GM12878 (cell line): ENCODE measurements around the gene COL23A1. TPM values are rescaled to one million over a fixed set of nuclear protein-coding genes. Genes with fewer than 3 reads are reported as not detected.

Experiments
- ATAC-seq: fragments of 200-7000 bp; cut with Tn5 transposase; 3 replicates; pipeline ENCODE4 v1.9.1; 2020; ENCODE audit warnings: mild to moderate bottlenecking, moderate library complexity
- BruUV-seq: library from RNA; stranded (reverse); fragments of 400-500 nt; replicated peaks from 2 replicates; lab custom pipeline; 2021; lab: Mats Ljungman, UMichigan
- CTCF ChIA-PET: fragments of 300-600 bp; sonication (Branson Sonifier 250); formaldehyde crosslinking; extraction: SDS; loops from one replicate; lab custom pipeline; 2021; ENCODE audit warnings: inconsistent platforms; lab: Yijun Ruan, JAX
- POLR2A ChIA-PET: fragments of 350-600 bp; formaldehyde crosslinking; extraction: SDS; loops from one replicate; lab custom pipeline; 2021; ENCODE audit warnings: inconsistent platforms; lab: Charles Lee
- RAD21 ChIA-PET: fragments of 300-600 bp; sonication (Branson Sonifier 250); formaldehyde crosslinking; loops from one replicate; lab custom pipeline; 2023; ENCODE audit warnings: antibody characterized with exemption; ENCODE audit not compliant: unreplicated experiment; lab: Charles Lee
- SMC1A ChIA-PET: fragments of 300-600 bp; sonication (Branson Sonifier 250); formaldehyde crosslinking; loops from one replicate; lab custom pipeline; 2023; ENCODE audit not compliant: unreplicated experiment, uncharacterized antibody; lab: Charles Lee
- DNase-seq: peaks from one replicate; pipeline ENCODE4 v3.0.0-alpha.2; 2011; ENCODE audit warnings: low read depth, low spot score
- FAIRE-seq: peaks from 3 replicates; lab custom pipeline; 2011; peaks lifted over from hg19 to GRCh38; lab: Jason Lieb, UNC
- H2AFZ ChIP-seq: 2 replicates; pipeline ENCODE4 v1.6.0; 2011; ENCODE audit warnings: low read depth, low read length, control low read depth; ENCODE audit not compliant: control insufficient read depth
- H3K27ac ChIP-seq: 2 replicates; pipeline ENCODE4 v1.5.1; 2011; ENCODE audit warnings: control low read depth; ENCODE audit not compliant: control insufficient read depth, insufficient read depth
- H3K27me3 ChIP-seq, 2 experiments: replicated peaks in 1 of 2; 2 replicates each; pipeline versions ENCODE4 v1.6.0 to v1.6.1; 2011; ENCODE audit warnings: low read length in 1 of 2; ENCODE audit not compliant: control insufficient read depth in 2 of 2, insufficient read depth in 2 of 2
- H3K36me3 ChIP-seq, 2 experiments: 2 replicates each; pipeline ENCODE4 v1.5.1; 2011; ENCODE audit warnings: low read length in 1 of 2; ENCODE audit not compliant: control insufficient read depth in 2 of 2, insufficient read depth in 2 of 2
- H3K4me1 ChIP-seq: 2 replicates; pipeline ENCODE4 v1.6.1; 2011; ENCODE audit warnings: mild to moderate bottlenecking, low read length, moderate library complexity, mixed read lengths; ENCODE audit not compliant: control insufficient read depth, insufficient read depth
- H3K4me2 ChIP-seq: 2 replicates; pipeline ENCODE4 v1.6.0; 2011; ENCODE audit warnings: control low read depth; ENCODE audit not compliant: control insufficient read depth, insufficient read depth
- H3K4me3 ChIP-seq: fragments of 200-600 bp; sonication (generic); 2 replicates; pipeline ENCODE4 v1.5.1; 2016
- H3K79me2 ChIP-seq: 2 replicates; pipeline ENCODE4 v1.6.0; 2011; ENCODE audit warnings: low read length; ENCODE audit not compliant: control insufficient read depth, insufficient read depth
- H3K9ac ChIP-seq: 2 replicates; pipeline ENCODE4 v1.8.0; 2011; ENCODE audit warnings: low read length, control low read depth, mixed read lengths; ENCODE audit not compliant: control insufficient read depth, insufficient read depth
- H3K9me3 ChIP-seq: replicated peaks from 3 replicates; pipeline ENCODE4 v1.5.1; 2011; ENCODE audit warnings: mild to moderate bottlenecking, low read length; ENCODE audit not compliant: control insufficient read depth, insufficient read depth
- H4K20me1 ChIP-seq: 2 replicates; pipeline ENCODE4 v1.6.0; 2011; ENCODE audit not compliant: control insufficient read depth, insufficient read depth
- FOXK2 ChIP-seq: fragments of 450-650 bp; IDR thresholded peaks from 2 replicates; pipeline ENCODE4 v1.6.1; 2017; ENCODE audit warnings: mild to moderate bottlenecking, moderate library complexity
- MTA2 ChIP-seq: fragments of 450-650 bp; IDR thresholded peaks from 2 replicates; pipeline ENCODE4 v1.6.1; 2016; ENCODE audit warnings: low read depth, mild to moderate bottlenecking, moderate library complexity
- NFYB ChIP-seq: IDR thresholded peaks from 2 replicates; pipeline ENCODE4 v1.6.1; 2011; ENCODE audit warnings: low read depth, mild to moderate bottlenecking, low read length, improper control_type of control experiment, moderate library complexity; ENCODE audit not compliant: insufficient read depth
- RAD21 ChIP-seq: IDR thresholded peaks from 2 replicates; pipeline ENCODE4 v1.6.1; 2011; ENCODE audit warnings: mild to moderate bottlenecking, low read depth, low read length, moderate library complexity; ENCODE audit not compliant: insufficient read depth
- SIN3A ChIP-seq: IDR thresholded peaks from 2 replicates; pipeline ENCODE4 v1.6.1; 2012; ENCODE audit warnings: low read depth, low read length, improper control_type of control experiment
- SMC3 ChIP-seq: IDR thresholded peaks from 2 replicates; pipeline ENCODE4 v1.6.1; 2011; ENCODE audit warnings: low read length, improper control_type of control experiment, borderline replicate concordance
- STAT3 ChIP-seq: IDR thresholded peaks from 2 replicates; pipeline ENCODE4 v1.6.1; 2011; ENCODE audit warnings: low read depth, low read length, improper control_type of control experiment
- TBL1XR1 ChIP-seq: IDR thresholded peaks from 2 replicates; pipeline ENCODE4 v1.6.1; 2012; ENCODE audit warnings: low read depth, low read length, improper control_type of control experiment
- YY1 ChIP-seq: IDR thresholded peaks from 2 replicates; pipeline ENCODE4 v1.6.1; 2011; ENCODE audit warnings: low read depth, mild to moderate bottlenecking, low read length
- ZBED1 ChIP-seq: IDR thresholded peaks from 2 replicates; pipeline ENCODE4 v1.6.1; 2016; ENCODE audit warnings: borderline replicate concordance
- WGBS: methylation state at CpG from one replicate; pipeline ENCODE4 v1.1.6; 2016; ENCODE audit warnings: low lambda C conversion rate; ENCODE audit not compliant: insufficient replicate concordance, insufficient coverage; ENCODE audit errors: missing lambda C conversion rate; 5-methylcytosine and 5-hydroxymethylcytosine counted together
- in situ Hi-C: fragments of 300-500 bp; cut with MboI; formaldehyde crosslinking; loops from 9 replicates; pipeline ENCODE4 v1.14.3; 2018; ENCODE audit warnings: mixed read lengths
- intact Hi-C: fragments of 100-400 bp; cut with micrococcal nuclease; formaldehyde crosslinking; loops from one replicate; pipeline ENCODE4 v1.14.2; 2022; ENCODE audit not compliant: unreplicated experiment
- polyA plus RNA-seq, 11 experiments: library from polyadenylated mRNA; depleted of rRNA in 4 of 11; unstranded in 6 of 11; stranded (reverse) in 5 of 11; fragments of >200 nt; fragmentation: Nextera tagmentation in 4 of 11; fragmentation: Illumina TruSeq in 1 of 11; extraction: Ambion mirVana in 4 of 11; extraction: Trizol in 1 of 11; gene quantifications; 1 replicate in 1 of 11; 2 replicates in 10 of 11; pipeline versions ENCODE4 v1.2.1 to v1.2.3, GENCODE V29; 2011 to 2016; ENCODE audit warnings: inconsistent platforms in 2 of 11, missing spikeins in 2 of 11, low read depth in 1 of 11
- total RNA-seq, 4 experiments: library from RNA; depleted of rRNA in 3 of 4; stranded (reverse); fragments of >200 nt in 3 of 4; fragmentation: Illumina TruSeq in 1 of 4; extraction: Trizol in 1 of 4; gene quantifications; 2 replicates each; pipeline versions ENCODE4 v1.2.1 to v1.2.3, GENCODE V29; 2013 to 2021
- TF ChIP-seq, protein P1 (sequence below): fragments of 450-650 bp; formaldehyde crosslinking; IDR thresholded peaks from 2 replicates; pipeline ENCODE4 v1.4.0; 2020; ENCODE audit warnings: mild to moderate bottlenecking, moderate library complexity
- TF ChIP-seq, protein P2 (sequence below): fragments of 450-650 bp; IDR thresholded peaks from 2 replicates; pipeline ENCODE4 v1.6.1; 2017; ENCODE audit warnings: mild to moderate bottlenecking, low read depth, inconsistent platforms; ENCODE audit not compliant: poor library complexity, severe bottlenecking
- TF ChIP-seq, protein P3 (sequence below): fragments of 450-650 bp; IDR thresholded peaks from 2 replicates; pipeline ENCODE4 v1.6.1; 2017; ENCODE audit warnings: borderline replicate concordance
- TF ChIP-seq, protein P4 (sequence below): fragments of 450-650 bp; formaldehyde crosslinking; IDR thresholded peaks from 2 replicates; pipeline ENCODE4 v1.4.0; 2022; ENCODE audit warnings: mild to moderate bottlenecking, moderate library complexity

COL23A1 gene
- total and polyA plus RNA-seq, 10 of the 15 experiments (the other 5 are each of a cell fraction or from before 2014, with no cell fraction given) = 0.03 to 0.83 (median 0.09) TPM; not detected in 5

DNA sequence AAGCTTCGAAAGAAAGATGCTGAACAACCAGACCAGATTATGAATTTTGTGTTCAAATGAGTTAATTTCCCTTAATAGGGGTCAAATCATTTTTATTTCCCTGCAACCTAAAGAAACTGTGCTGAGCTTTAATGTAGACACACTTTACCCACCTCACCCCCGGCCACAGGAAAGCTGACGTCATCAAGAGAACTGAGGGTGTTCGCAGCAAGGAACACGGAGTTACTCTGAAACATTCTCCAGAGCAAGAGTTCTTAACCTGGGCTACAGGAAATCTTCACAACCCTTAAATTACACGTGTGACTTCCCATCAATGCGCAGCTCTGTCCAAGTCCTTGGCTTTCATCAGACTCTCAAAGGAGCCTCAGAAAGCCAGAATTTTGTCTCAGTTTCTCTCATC is 116.3 kb downstream of the COL23A1 start:
- intact Hi-C loops = no loop called here
- SMC1A ChIA-PET = no interaction called here
- H3K9ac ChIP-seq = no peak overlapping the region
- in situ Hi-C loops = no loop called here
- H3K4me1 ChIP-seq = no peaks in the 10 kb centered on the region
- H3K79me2 ChIP-seq = no peaks in the 10 kb centered on the region
- RAD21 ChIA-PET = no interaction called here
- no peaks in the 10 kb centered on the region for H3K27me3 ChIP-seq
- DNase-seq (no peak), FAIRE-seq (no peak), ATAC-seq (no peak)
- BruUV-seq = no TSS peak
- H3K9me3 ChIP-seq = no peaks in the 10 kb centered on the region
- H3K36me3 ChIP-seq = no peaks in the 10 kb centered on the region
- no peak overlapping the region for H3K4me2 ChIP-seq
- CTCF ChIA-PET = interaction anchor here (4.1 kb wide), 1 partner anchor 13 kb away, joined by 20 read pairs; no protein-coding TSS in a partner anchor
- WGBS = 21% methylated on average over 7 of the region's 7 CpGs
- no peak overlapping the region for H2AFZ ChIP-seq
- H3K4me3 ChIP-seq = no peak overlapping the region
- no peaks in the 10 kb centered on the region for H4K20me1 ChIP-seq
- no peak overlapping the region for H3K27ac ChIP-seq
- POLR2A ChIA-PET = no interaction called here
- no peak for TF ChIP-seq SIN3A
- TF ChIP-seq, protein P1, sequence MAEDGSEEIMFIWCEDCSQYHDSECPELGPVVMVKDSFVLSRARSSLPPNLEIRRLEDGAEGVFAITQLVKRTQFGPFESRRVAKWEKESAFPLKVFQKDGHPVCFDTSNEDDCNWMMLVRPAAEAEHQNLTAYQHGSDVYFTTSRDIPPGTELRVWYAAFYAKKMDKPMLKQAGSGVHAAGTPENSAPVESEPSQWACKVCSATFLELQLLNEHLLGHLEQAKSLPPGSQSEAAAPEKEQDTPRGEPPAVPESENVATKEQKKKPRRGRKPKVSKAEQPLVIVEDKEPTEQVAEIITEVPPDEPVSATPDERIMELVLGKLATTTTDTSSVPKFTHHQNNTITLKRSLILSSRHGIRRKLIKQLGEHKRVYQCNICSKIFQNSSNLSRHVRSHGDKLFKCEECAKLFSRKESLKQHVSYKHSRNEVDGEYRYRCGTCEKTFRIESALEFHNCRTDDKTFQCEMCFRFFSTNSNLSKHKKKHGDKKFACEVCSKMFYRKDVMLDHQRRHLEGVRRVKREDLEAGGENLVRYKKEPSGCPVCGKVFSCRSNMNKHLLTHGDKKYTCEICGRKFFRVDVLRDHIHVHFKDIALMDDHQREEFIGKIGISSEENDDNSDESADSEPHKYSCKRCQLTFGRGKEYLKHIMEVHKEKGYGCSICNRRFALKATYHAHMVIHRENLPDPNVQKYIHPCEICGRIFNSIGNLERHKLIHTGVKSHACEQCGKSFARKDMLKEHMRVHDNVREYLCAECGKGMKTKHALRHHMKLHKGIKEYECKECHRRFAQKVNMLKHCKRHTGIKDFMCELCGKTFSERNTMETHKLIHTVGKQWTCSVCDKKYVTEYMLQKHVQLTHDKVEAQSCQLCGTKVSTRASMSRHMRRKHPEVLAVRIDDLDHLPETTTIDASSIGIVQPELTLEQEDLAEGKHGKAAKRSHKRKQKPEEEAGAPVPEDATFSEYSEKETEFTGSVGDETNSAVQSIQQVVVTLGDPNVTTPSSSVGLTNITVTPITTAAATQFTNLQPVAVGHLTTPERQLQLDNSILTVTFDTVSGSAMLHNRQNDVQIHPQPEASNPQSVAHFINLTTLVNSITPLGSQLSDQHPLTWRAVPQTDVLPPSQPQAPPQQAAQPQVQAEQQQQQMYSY (CRISPR knock-in tag) = no peak
- TF ChIP-seq YY1 = no peak
- TF ChIP-seq TBL1XR1 = no peak
- no peak for TF ChIP-seq STAT3
- TF ChIP-seq, protein P2, sequence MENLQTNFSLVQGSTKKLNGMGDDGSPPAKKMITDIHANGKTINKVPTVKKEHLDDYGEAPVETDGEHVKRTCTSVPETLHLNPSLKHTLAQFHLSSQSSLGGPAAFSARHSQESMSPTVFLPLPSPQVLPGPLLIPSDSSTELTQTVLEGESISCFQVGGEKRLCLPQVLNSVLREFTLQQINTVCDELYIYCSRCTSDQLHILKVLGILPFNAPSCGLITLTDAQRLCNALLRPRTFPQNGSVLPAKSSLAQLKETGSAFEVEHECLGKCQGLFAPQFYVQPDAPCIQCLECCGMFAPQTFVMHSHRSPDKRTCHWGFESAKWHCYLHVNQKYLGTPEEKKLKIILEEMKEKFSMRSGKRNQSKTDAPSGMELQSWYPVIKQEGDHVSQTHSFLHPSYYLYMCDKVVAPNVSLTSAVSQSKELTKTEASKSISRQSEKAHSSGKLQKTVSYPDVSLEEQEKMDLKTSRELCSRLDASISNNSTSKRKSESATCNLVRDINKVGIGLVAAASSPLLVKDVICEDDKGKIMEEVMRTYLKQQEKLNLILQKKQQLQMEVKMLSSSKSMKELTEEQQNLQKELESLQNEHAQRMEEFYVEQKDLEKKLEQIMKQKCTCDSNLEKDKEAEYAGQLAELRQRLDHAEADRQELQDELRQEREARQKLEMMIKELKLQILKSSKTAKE = no peak
- TF ChIP-seq FOXK2 = no peak
- TF ChIP-seq, protein P3, sequence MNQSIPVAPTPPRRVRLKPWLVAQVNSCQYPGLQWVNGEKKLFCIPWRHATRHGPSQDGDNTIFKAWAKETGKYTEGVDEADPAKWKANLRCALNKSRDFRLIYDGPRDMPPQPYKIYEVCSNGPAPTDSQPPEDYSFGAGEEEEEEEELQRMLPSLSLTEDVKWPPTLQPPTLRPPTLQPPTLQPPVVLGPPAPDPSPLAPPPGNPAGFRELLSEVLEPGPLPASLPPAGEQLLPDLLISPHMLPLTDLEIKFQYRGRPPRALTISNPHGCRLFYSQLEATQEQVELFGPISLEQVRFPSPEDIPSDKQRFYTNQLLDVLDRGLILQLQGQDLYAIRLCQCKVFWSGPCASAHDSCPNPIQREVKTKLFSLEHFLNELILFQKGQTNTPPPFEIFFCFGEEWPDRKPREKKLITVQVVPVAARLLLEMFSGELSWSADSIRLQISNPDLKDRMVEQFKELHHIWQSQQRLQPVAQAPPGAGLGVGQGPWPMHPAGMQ = no peak
- TF ChIP-seq ZBED1 = no peak
- TF ChIP-seq SMC3 = no peak
- no peak for TF ChIP-seq RAD21
- TF ChIP-seq, protein P4, sequence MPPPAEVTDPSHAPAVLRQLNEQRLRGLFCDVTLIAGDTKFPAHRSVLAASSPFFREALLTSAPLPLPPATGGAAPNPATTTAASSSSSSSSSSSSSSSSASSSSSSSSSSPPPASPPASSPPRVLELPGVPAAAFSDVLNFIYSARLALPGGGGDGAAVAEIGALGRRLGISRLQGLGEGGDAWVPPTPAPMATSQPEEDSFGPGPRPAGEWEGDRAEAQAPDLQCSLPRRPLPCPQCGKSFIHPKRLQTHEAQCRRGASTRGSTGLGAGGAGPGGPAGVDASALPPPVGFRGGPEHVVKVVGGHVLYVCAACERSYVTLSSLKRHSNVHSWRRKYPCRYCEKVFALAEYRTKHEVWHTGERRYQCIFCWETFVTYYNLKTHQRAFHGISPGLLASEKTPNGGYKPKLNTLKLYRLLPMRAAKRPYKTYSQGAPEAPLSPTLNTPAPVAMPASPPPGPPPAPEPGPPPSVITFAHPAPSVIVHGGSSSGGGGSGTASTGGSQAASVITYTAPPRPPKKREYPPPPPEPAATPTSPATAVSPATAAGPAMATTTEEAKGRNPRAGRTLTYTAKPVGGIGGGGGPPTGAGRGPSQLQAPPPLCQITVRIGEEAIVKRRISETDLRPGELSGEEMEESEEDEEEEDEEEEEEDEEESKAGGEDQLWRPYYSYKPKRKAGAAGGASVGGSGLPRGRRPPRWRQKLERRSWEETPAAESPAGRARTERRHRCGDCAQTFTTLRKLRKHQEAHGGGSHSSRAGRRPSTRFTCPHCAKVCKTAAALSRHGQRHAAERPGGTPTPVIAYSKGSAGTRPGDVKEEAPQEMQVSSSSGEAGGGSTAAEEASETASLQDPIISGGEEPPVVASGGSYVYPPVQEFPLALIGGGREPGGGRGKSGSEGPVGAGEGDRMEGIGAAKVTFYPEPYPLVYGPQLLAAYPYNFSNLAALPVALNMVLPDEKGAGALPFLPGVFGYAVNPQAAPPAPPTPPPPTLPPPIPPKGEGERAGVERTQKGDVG (CRISPR knock-in tag) = no peak
- TF ChIP-seq MTA2 = no peak
- TF ChIP-seq NFYB = no peak
